Effector memory CD8-positive, alpha-beta T cell (primary cell): ENCODE measurements around the gene KRT6C.

Source experiments
- ATAC-seq: fragments of 150-1000 bp; cut with Tn5 transposase; replicated peaks from 2 replicates; pipeline ENCODE4 v1.10.0; 2021; ENCODE audit warnings: mild to moderate bottlenecking, moderate library complexity
- DNase-seq, 3 experiments: peaks; one replicate each; pipeline ENCODE4 v3.0.0; 2021
- H3K27ac Mint-ChIP-seq, 2 donors: one replicate each; pipeline ENCODE4 v1.8.0; 2022; ENCODE audit warnings: mild to moderate bottlenecking in 2 of 2, mixed read lengths in 2 of 2, moderate library complexity in 2 of 2
- H3K27me3 Mint-ChIP-seq, 2 donors: one replicate each; pipeline ENCODE4 v1.8.0; 2022; ENCODE audit warnings: mixed read lengths in 2 of 2
- H3K36me3 Mint-ChIP-seq: one replicate; pipeline ENCODE4 v1.8.0; 2022; ENCODE audit warnings: mild to moderate bottlenecking, moderate library complexity, mixed read lengths; ENCODE audit not compliant: insufficient read depth
- H3K4me1 Mint-ChIP-seq, 2 donors: one replicate each; pipeline ENCODE4 v1.8.0; 2022; ENCODE audit warnings: low read depth in 2 of 2, mixed read lengths in 2 of 2
- H3K4me3 Mint-ChIP-seq, 2 donors: one replicate each; pipeline ENCODE4 v1.8.0; 2022; ENCODE audit warnings: mild to moderate bottlenecking in 2 of 2, mixed read lengths in 2 of 2, moderate library complexity in 2 of 2
- H3K9me3 Mint-ChIP-seq, 2 donors: one replicate each; pipeline ENCODE4 v1.8.0; 2022; ENCODE audit warnings: mixed read lengths in 2 of 2
- total RNA-seq, 9 experiments: gene quantifications; one replicate each; lab custom pipeline; 2026; lab: John Stamatoyannopoulos, UW

Gene KRT6C
- total RNA-seq = 0 reads per million in 9 experiments

DNA sequence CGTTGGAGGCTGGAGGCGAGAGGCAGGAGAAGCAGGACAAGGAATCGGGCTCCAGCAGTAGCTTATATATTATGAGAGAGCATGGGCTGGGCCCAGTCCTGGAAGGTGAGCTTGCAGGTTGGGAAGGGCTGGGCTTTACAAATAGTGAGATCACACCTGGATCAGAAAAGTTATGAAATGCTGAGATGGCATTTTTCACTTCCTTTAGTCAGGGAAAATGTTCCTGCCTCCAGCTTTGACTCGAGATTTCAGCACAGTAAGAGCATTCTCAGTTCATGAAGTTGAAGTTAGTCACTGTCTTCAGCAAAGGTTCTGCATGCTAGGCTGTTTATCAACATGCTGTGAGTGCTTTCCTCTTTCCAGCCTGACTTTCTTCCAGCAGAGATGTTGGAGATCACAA, at the start of gene KRT6C:
KRT6C (minus strand) TSS at position 38 of the 400 bp plus-strand sequence. CDS start 68 bp downstream, outside the sequence.
- no peak for ATAC-seq

GRCh38 chr12:52522346-52523011, 48.9 kb upstream of the KRT6C start:
- ATAC-seq (no peak), DNase-seq (no peak)
- H3K9me3 Mint-ChIP-seq = no peaks in the 10 kb centered on the region
- peaks cover 13 to 18% of the 10 kb centered on the region in 2 donors for H3K4me1 Mint-ChIP-seq
- no peak overlapping the region for H3K4me3 Mint-ChIP-seq
- H3K36me3 Mint-ChIP-seq = no peaks in the 10 kb centered on the region
- peaks cover 12 to 25% of the 10 kb centered on the region in 2 donors for H3K27me3 Mint-ChIP-seq
- no peak overlapping the region for H3K27ac Mint-ChIP-seq

More for the DNA sequence above, at the start of gene KRT6C:
- DNase-seq = no peak
- Mint-ChIP-seq H3K4me3 (no peak within 1 kb of the TSS), H3K4me1 (no peaks in the 10 kb centered on the region), H3K9me3 (no peaks in the 10 kb centered on the region), H3K27me3 (peaks cover 11 to 22% of the 10 kb centered on the region in 2 donors), H3K27ac (no peak within 1 kb of the TSS), H3K36me3 (no peaks in the 10 kb centered on the region)

DNA sequence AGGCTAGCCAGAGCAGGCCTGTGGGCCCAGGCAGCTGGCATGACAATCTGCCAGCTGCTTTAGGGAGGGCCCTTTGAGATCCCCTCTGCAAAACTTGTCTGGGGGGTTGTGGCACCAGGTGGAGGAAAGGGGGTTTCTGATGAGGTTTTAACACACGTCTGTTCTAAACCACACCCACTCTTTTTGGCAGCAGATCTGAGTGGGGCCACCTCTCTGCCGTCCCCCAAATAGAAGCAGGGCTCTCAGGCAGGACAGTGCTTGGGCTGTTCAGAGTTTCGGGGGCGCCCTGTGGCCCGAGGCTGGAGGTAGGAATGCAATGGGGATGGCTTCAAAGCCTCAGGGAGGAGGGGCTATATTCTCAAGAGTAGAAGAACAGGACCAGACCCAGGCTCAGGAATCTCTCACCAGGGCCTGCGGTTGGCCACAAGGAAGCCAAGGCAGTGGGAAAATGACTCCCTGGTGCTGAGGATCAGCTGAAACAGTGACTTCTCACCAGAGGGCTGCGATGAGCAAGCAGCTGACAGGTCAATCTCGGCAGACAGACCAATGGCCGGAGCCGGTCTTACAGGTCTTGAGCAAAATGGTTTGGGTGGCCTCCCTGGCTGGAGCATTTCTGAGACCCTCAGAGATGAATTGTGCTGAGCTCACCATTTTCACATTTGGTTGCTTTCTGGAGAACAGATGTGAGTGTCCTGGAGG, 48.1 kb upstream of the KRT6C start:
- no peaks in the 10 kb centered on the region for H3K9me3 Mint-ChIP-seq
- H3K4me3 Mint-ChIP-seq = no peak overlapping the region
- no peaks in the 10 kb centered on the region for H3K36me3 Mint-ChIP-seq
- peaks cover 9 to 13% of the 10 kb centered on the region in 2 donors for H3K4me1 Mint-ChIP-seq
- H3K27ac Mint-ChIP-seq = peak overlapping the region in 1 of 2 donors; percentile 20
- ATAC-seq (peak; percentile 36), DNase-seq (no peak)
- H3K27me3 Mint-ChIP-seq = peaks cover 12 to 25% of the 10 kb centered on the region in 2 donors

DNA sequence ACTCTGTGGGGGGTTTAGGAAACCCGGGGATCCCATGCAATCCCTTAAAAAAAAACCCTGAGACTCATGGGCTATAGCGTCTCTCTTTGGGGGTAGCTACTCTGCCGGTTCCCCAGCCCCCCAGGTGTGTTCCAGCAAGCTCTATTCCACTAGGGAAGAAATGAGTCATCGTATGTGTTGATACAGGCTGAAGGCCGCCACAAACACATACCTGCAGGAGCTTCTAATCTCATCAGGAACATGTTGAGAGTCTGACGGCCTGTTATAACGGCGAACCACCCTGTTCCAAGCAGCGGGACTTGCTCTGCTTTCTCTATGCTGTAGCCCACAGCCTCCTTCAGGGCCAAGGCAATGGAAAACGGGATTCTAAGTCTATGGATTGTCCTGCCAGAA, 47.6 kb upstream of the KRT6C start:
- no peak overlapping the region for H3K4me3 Mint-ChIP-seq
- ATAC-seq = no peak
- H3K27me3 Mint-ChIP-seq = peaks cover 12 to 27% of the 10 kb centered on the region in 2 donors

DNA sequence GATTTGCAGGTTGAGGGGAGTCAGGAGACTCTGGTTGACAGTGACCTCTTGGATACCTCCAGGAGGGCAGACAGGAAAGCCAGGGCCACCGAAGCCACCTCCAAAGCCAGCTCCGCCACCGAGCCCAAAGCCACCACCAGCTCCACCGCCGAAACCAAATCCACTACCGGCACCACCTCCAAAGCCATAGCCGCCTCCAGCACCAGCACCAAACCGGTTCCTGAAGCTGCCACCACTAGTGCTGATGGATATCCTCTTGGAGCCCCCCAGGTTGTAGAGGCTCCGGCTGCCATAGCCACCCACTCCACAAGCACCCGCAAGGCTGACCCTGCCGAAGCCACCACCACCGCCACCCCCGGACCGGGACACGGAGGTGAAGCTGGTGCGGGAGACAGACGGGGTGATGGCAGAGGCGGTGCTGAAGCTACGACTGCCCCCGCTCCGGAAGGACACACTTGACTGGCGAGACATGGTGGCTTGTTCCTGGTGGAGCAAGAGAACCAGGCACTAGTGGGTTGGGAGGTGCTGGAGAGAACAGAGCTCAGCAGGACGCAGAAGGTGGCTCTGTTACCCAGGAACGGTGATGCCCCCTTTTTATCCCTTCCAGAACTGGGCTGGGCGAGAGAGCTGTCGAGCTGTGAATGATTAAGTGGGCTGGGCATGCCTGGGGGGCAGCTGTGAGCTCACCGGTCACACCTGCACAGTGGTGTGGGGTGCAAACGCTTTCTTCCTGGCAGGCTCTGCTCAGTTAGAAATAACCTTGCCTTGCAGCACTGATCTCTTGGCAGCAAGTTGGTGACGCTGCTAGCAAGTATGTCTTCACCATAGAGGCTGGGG, 46.4 kb upstream of the KRT6C start, which contains the start of gene KRT5:
KRT5 (minus strand) TSS at position 569 of the 837 bp plus-strand sequence; CDS start at position 471, 98 bp downstream.
- H3K4me3 Mint-ChIP-seq = no peak within 1 kb of the TSS
- H3K27ac Mint-ChIP-seq = no peak within 1 kb of the TSS
- DNase-seq (no peak), ATAC-seq (no peak)
- no peaks in the 10 kb centered on the region for H3K9me3 Mint-ChIP-seq
- peaks cover 12 to 38% of the 10 kb centered on the region in 2 donors for H3K27me3 Mint-ChIP-seq
- no peaks in the 10 kb centered on the region for H3K36me3 Mint-ChIP-seq
- H3K4me1 Mint-ChIP-seq = peaks cover 2 to 8% of the 10 kb centered on the region in 2 donors

More for the DNA sequence above, 47.6 kb upstream of the KRT6C start:
- H3K36me3 Mint-ChIP-seq = no peaks in the 10 kb centered on the region
- no peak for DNase-seq
- peak overlapping the region in 1 of 2 donors; percentile 20 for H3K27ac Mint-ChIP-seq
- H3K4me1 Mint-ChIP-seq = peaks cover 4 to 8% of the 10 kb centered on the region in 2 donors
- no peaks in the 10 kb centered on the region for H3K9me3 Mint-ChIP-seq

DNA sequence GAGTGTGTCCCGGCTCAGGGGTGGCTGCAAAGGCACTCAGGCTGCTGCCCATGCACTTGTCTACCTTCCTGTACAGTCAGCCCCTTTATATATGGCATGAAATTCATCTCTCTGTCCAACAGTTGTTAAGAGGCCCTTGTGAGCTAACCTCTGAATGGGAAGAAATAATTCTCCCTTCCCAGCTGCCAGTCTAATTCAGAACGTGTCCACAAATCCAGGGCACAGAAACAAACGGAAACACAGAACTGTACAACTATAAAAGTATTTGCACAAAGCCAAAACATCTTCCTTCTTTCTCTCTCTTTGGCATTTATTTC, 45.7 kb upstream of the KRT6C start:
- no peak overlapping the region for H3K27ac Mint-ChIP-seq

GRCh38 chr12:52518574-52519386, 45.2 kb upstream of the KRT6C start:
- DNase-seq = no peak
- H3K4me3 Mint-ChIP-seq = no peak overlapping the region

More for the DNA sequence above, 45.7 kb upstream of the KRT6C start:
- ATAC-seq (no peak), DNase-seq (no peak)
- no peaks in the 10 kb centered on the region for H3K36me3 Mint-ChIP-seq
- peaks cover 2 to 8% of the 10 kb centered on the region in 2 donors for H3K4me1 Mint-ChIP-seq
- peaks cover 12 to 45% of the 10 kb centered on the region in 2 donors for H3K27me3 Mint-ChIP-seq
- no peaks in the 10 kb centered on the region for H3K9me3 Mint-ChIP-seq
- H3K4me3 Mint-ChIP-seq = no peak overlapping the region

GRCh38 chr12:52517888-52518287, 44.3 kb upstream of the KRT6C start:
- Mint-ChIP-seq H3K4me3 (no peak overlapping the region), H3K27ac (no peak overlapping the region), H3K4me1 (peaks cover 2 to 8% of the 10 kb centered on the region in 2 donors), H3K9me3 (no peaks in the 10 kb centered on the region), H3K36me3 (no peaks in the 10 kb centered on the region), H3K27me3 (peaks cover 12 to 44% of the 10 kb centered on the region in 2 donors)
- no peak for DNase-seq
- no peak for ATAC-seq

More at GRCh38 chr12:52518574-52519386, 45.2 kb upstream of the KRT6C start:
- Mint-ChIP-seq H3K27ac (peak overlapping the region in 1 of 2 donors; percentile 22), H3K4me1 (peaks cover 2 to 8% of the 10 kb centered on the region in 2 donors), H3K36me3 (no peaks in the 10 kb centered on the region), H3K27me3 (peaks cover 12 to 48% of the 10 kb centered on the region in 2 donors), H3K9me3 (no peaks in the 10 kb centered on the region)
- ATAC-seq = no peak

GRCh38 chr12:52517005-52517835, 43.6 kb upstream of the KRT6C start:
- ATAC-seq (no peak), DNase-seq (no peak)
- no peak overlapping the region for H3K27ac Mint-ChIP-seq
- no peaks in the 10 kb centered on the region for H3K36me3 Mint-ChIP-seq
- H3K4me3 Mint-ChIP-seq = no peak overlapping the region
- peaks cover 2 to 8% of the 10 kb centered on the region in 2 donors for H3K4me1 Mint-ChIP-seq
- H3K9me3 Mint-ChIP-seq = no peaks in the 10 kb centered on the region
- peaks cover 9 to 43% of the 10 kb centered on the region in 2 donors for H3K27me3 Mint-ChIP-seq

GRCh38 chr12:52515927-52516831, 42.6 kb upstream of the KRT6C start:
- Mint-ChIP-seq H3K9me3 (no peaks in the 10 kb centered on the region), H3K36me3 (no peaks in the 10 kb centered on the region), H3K4me1 (peaks cover 0 to 1% of the 10 kb centered on the region in 2 donors), H3K27ac (no peak overlapping the region), H3K4me3 (no peak overlapping the region), H3K27me3 (peaks cover 0 to 42% of the 10 kb centered on the region in 2 donors)
- no peak for DNase-seq
- ATAC-seq = no peak

DNA sequence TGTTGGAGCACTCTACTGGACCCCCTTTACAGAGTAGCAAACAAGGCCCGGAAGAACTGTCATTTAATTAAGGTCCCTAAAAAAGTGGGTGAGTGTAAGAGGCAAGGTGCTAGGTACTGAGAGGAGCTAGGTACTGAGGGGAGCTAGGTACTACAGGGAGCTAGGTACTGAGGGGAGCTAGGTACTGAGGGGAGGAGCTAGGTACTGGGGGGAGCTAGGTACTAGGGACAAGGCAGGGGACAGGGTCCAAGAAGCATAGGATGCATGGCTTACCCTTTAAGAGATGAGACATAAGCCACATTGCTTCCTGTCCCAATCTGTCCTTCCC, 41.7 kb upstream of the KRT6C start:
- ATAC-seq (no peak), DNase-seq (no peak)
- no peak overlapping the region for H3K4me3 Mint-ChIP-seq
- no peak overlapping the region for H3K27ac Mint-ChIP-seq
- no peaks in the 10 kb centered on the region for H3K4me1 Mint-ChIP-seq
- H3K9me3 Mint-ChIP-seq = no peaks in the 10 kb centered on the region
- peaks cover 0 to 45% of the 10 kb centered on the region in 2 donors for H3K27me3 Mint-ChIP-seq
- H3K36me3 Mint-ChIP-seq = no peaks in the 10 kb centered on the region
